ENCODE results near the gene AGPAT3. TPM values are rescaled to one million over a fixed set of nuclear protein-coding genes. Genes with fewer than 3 reads are reported as not detected.

The AGPAT3 gene
- total RNA-seq, 4 donors from 2014 or later = 40.6 to 80.5 (median 65.3) TPM

DNA sequence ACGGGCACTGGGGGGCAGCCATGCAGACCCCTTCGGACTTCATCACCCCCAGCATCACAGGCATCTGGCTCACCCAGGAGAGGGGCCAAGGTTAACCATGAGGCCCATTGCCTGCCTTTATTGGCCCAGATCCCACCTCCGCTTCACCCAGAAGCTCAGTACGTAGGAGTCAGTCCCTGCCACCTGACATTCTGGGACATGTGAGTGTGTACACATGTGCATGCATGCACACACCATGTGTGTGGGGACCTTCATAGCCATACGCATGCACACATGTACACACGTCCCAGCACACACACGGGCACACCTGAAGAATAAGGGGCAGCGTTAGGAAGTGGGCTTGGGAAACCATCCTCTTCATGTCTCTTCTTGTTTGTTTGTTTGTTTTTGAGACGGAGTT is 123.0 kb downstream of the AGPAT3 start:
- intact Hi-C loops (cut with DNase I) = no loop called here
- no peaks in the 10 kb centered on the region for H3K36me3 ChIP-seq
- no peak overlapping the region for H3K27ac ChIP-seq
- no peaks in the 10 kb centered on the region for H3K27me3 ChIP-seq
- H3K9me3 ChIP-seq = no peaks in the 10 kb centered on the region
- DNase-seq = no peak
- TF ChIP-seq POLR2A (IDR thresholded peaks at IDR 0.05) (no peak), CTCF (IDR thresholded peaks at IDR 0.05) (no peak)
- H3K4me1 ChIP-seq = peaks cover 0 to 4% of the 10 kb centered on the region in 2 donors
- no peak overlapping the region for H3K4me3 ChIP-seq (replicated peaks in 1 of 3)
- 82 to 89% methylated on average over 8 to 9 of the region's 9 CpGs for WGBS, 2 donors

DNA sequence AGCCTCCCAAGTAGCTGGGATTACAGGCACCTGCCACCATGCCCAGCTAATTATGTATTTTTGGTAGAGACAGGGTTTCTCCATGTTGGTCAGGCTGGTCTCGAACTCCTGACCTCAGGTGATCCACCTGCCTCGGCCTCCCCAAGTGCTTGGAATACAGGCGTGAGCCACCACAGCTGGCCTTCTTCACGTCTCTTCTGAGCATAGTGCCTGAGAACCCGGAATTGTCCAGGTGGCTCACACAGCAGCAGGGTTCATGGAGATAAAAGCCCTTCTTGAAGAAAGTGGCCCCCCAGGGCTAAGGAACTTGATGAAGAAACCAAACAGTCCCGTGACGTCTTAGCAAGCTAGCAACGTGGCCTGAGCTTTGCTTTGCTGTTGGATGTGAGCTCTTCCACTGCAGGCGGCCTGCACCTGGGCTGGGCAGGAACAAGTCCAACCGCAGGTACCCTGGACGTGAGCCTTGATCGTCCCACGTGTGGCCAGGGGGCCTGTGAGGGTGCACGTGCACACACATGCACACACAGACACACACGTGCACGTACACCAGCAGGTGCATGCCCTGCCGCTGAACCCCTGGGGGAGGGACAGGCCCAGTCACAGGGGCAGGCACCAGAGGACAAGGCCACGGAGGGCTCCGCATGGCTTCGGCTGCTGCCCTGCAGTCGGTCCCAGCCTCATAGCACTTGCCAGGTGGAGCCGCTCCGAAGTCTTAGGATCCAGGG is 123.6 kb downstream of the AGPAT3 start:
- H3K27ac ChIP-seq = no peak overlapping the region
- 84 to 92% methylated on average over 9 of the region's 23 CpGs for WGBS, 2 donors
- no peak overlapping the region for H3K4me3 ChIP-seq (replicated peaks in 1 of 3)
- no peaks in the 10 kb centered on the region for H3K9me3 ChIP-seq
- peaks cover 0 to 4% of the 10 kb centered on the region in 2 donors for H3K4me1 ChIP-seq
- no peak for DNase-seq
- H3K27me3 ChIP-seq = no peaks in the 10 kb centered on the region
- TF ChIP-seq POLR2A (IDR thresholded peaks at IDR 0.05) (no peak), CTCF (IDR thresholded peaks at IDR 0.05) (no peak)
- intact Hi-C loops (cut with DNase I) = no loop called here
- H3K36me3 ChIP-seq = no peaks in the 10 kb centered on the region

- Histone ChIP-seq H3K27me3 (no peaks in the 10 kb centered on the region), H3K27ac (no peak overlapping the region), H3K4me3 (replicated peaks in 1 of 3) (no peak overlapping the region), H3K36me3 (no peaks in the 10 kb centered on the region), H3K4me1 (peaks cover 0 to 4% of the 10 kb centered on the region in 2 donors), H3K9me3 (no peaks in the 10 kb centered on the region)
- intact Hi-C loops (cut with DNase I) = no loop called here
- no peak for TF ChIP-seq POLR2A (IDR thresholded peaks at IDR 0.05)
- TF ChIP-seq CTCF (IDR thresholded peaks at IDR 0.05) = no peak
- no peak for DNase-seq
- WGBS, 2 donors = 85% methylated on average over 7 of the region's 7 CpGs
These were observed 124.4 kb downstream of the AGPAT3 start for GRCh38 chr21:43989401-43989800.

DNA sequence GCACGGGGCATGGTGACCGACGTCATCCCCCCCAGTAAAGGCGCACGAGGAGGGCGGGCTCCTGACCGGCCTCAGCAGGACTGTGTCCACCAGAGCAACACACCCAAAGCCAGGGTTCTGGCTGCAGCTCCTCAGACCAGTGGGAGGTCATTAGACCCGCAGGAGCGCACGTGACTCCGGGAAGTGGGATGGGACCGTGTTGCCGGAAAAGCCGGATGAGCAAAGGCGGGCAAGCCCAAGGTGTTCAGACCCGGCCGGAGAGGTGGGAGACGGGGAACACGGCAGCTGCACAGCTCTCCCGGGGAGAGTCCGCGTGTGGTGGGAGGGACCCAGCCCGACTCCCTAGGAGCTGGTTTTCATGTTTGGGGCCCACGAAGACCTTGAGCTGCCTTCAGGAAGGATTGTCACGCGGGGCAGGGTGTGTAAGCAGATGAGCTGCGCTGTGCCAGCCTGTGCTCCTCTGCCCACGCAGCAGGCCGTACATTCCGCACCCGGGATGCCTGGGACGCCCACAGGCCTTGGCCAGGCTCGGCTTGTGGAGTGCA is 126.5 kb downstream of the AGPAT3 start:
- intact Hi-C loops (cut with DNase I) = no loop called here
- peaks cover 0 to 4% of the 10 kb centered on the region in 2 donors for H3K4me1 ChIP-seq
- no peaks in the 10 kb centered on the region for H3K9me3 ChIP-seq
- 81 to 92% methylated on average over 29 to 33 of the region's 33 CpGs for WGBS, 2 donors
- TF ChIP-seq CTCF (IDR thresholded peaks at IDR 0.05) (no peak), POLR2A (IDR thresholded peaks at IDR 0.05) (no peak)
- H3K36me3 ChIP-seq = no peaks in the 10 kb centered on the region
- H3K27ac ChIP-seq = no peak overlapping the region
- no peak overlapping the region for H3K4me3 ChIP-seq (replicated peaks in 1 of 3)
- H3K27me3 ChIP-seq = no peaks in the 10 kb centered on the region
- DNase-seq = no peak

DNA sequence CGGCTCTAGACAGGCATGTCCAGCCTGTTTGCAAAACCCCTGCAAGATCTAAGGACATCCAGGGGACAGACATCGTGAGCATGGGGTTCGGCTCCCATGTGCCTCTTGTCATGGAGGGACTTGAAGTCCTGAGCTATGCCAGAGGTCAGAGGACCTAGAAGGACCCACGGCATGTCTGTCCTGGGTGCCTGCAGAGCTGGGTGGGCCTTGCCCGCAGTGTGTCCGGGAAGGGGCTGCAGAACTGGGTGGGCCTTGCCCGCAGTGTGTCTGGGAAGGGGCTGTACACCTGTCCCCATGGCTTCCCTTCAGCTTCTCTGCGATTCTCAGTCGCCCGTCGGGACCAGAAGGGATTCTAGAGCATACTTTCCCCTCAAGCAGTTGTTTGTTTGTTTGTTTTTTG is 127.1 kb downstream of the AGPAT3 start:
- DNase-seq = no peak
- H3K27ac ChIP-seq = no peak overlapping the region
- intact Hi-C loops (cut with DNase I) = no loop called here

More for the DNA sequence above, 127.1 kb downstream of the AGPAT3 start:
- whole genome bisulfite sequencing, 2 donors = 93 to 98% methylated on average over 10 to 11 of the region's 11 CpGs
- Histone ChIP-seq H3K36me3 (no peaks in the 10 kb centered on the region), H3K4me1 (peaks cover 0 to 2% of the 10 kb centered on the region in 2 donors), H3K9me3 (no peaks in the 10 kb centered on the region), H3K27me3 (no peaks in the 10 kb centered on the region), H3K4me3 (replicated peaks in 1 of 3) (no peak overlapping the region)
- TF ChIP-seq POLR2A (IDR thresholded peaks at IDR 0.05) (no peak), CTCF (IDR thresholded peaks at IDR 0.05) (no peak)
